HG02884 (cell line): ENCODE results near the gene SYCP3.

Source experiments
- ATAC-seq: cut with Tn5 transposase; IDR thresholded peaks from one replicate; pipeline ENCODE4 v1.9.1; 2021; ENCODE audit warnings: mild to moderate bottlenecking, moderate library complexity; ENCODE audit not compliant: unreplicated experiment

SYCP3 gene

GRCh38 chr12:101714877-101715444 lies 24.3 kb downstream of the SYCP3 start:
- no peak for ATAC-seq

DNA sequence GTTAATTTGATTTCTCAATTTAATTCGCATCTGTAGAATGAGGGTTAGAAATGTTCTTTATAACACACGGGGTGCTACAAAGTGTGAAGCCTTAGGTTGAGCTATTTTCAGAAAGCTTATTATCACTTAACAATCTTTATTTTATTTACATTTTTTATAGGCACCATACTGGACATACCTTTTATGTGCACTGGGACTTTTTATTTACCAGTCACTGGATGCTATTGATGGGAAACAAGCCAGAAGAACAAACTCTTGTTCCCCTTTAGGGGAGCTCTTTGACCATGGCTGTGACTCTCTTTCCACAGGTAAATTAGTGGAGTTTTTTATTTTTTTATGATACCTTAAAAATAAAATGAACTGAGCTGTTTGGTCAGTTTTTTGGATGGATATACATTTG lies 25.3 kb downstream of the SYCP3 start:
- no peak for ATAC-seq

GRCh38 chr12:101713059-101713682 lies 26.1 kb downstream of the SYCP3 start:
- no peak for ATAC-seq

DNA sequence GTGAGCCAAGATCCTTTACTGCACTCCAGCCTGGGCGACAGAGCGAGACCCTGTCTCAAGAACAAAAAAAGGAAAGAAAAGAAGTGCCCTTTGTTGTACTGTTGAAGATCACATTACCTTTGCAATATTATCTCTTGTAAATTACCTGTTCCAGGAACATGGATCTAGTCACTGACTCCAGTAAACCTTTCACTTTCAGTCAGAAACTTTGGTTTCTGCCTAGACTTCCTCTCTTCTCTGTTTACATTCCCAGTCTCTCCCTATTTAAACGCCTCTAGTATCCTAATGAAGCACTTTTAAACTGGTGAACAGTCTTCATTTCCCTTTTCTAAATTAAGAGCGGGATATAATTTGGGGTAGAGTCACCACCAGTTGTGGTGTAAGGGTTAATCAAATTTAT lies 29.0 kb downstream of the SYCP3 start:
- no peak for ATAC-seq

DNA sequence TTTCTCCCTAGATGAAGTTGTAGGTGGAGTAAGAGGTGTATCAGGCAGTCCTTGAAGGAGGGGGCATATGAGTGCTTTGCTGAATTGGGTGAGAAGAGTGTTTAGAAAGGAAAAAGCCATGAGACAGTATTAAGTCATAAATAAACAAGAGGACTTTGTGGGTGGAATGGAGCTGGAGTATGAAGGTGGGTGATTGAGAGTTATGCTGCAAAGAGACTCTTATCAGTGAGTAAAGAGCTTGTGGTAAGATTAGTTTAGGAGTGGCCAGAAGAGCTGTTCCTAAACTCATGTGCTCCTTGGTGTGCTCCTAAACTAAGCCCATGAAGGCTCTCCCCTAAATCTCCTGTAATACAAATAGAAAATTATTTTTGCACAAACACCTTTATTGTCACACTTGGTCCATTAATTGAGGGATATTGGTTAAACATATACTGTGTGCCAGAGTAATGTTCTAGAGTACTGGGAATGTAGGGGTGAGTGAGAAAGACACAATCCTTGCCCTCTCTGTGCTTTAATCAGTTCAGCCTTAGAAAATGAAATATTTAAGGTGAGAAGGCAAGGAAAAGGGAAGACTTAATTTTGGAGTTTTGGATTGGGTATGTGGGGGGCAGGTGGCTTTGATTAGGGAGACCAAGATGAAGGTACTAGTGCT lies 32.0 kb downstream of the SYCP3 start:
- ATAC-seq: no peak

DNA sequence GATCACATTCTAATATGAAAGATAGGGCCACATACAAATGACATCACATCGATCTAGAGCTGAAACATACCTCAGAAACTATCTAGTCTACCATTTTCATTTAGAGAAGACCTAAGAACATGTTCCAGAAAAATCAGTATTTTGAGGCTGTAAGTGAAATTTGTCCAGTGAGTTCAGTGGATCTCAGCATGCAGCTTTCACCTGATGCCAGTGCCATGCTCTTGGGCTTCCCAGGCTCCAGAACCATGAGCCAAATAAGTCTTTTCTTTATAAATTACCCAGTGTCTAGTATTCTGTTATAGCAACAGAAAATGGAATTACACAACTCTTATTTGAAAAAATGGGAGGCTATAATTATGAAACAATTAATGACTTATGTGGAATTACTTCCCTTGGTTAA lies 32.9 kb downstream of the SYCP3 start:
- ATAC-seq: no peak

- no peak for ATAC-seq
Observed at GRCh38 chr12:101703487-101703886, 35.8 kb downstream of the SYCP3 start.

DNA sequence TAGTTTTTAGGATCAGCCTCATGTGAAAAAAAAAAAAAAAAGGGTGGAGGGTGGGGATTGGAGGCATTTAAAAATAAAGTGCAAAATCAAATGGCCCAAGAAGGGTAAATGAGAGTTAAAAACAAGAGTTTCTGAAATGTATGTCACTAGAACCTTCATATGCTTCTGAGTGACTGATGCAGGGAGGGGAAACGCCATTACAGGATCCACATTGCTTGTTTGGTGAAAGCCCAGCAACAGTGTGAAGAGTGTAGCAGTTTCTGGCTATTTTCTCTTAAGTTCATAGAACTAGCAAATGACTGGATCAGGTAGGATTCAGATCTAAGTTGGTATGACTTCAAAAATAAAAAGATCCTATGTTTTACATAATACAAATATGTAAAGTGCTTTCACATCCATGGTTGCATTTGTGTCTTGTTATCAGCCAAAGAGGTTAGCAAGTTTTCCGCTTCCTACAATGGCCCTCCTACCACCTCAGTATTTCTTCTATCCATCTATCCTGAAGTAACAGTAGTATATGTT lies 38.9 kb downstream of the SYCP3 start:
- ATAC-seq: no peak

- ATAC-seq: no peak
Observed at GRCh38 chr12:101698800-101699347, 40.4 kb downstream of the SYCP3 start.

DNA sequence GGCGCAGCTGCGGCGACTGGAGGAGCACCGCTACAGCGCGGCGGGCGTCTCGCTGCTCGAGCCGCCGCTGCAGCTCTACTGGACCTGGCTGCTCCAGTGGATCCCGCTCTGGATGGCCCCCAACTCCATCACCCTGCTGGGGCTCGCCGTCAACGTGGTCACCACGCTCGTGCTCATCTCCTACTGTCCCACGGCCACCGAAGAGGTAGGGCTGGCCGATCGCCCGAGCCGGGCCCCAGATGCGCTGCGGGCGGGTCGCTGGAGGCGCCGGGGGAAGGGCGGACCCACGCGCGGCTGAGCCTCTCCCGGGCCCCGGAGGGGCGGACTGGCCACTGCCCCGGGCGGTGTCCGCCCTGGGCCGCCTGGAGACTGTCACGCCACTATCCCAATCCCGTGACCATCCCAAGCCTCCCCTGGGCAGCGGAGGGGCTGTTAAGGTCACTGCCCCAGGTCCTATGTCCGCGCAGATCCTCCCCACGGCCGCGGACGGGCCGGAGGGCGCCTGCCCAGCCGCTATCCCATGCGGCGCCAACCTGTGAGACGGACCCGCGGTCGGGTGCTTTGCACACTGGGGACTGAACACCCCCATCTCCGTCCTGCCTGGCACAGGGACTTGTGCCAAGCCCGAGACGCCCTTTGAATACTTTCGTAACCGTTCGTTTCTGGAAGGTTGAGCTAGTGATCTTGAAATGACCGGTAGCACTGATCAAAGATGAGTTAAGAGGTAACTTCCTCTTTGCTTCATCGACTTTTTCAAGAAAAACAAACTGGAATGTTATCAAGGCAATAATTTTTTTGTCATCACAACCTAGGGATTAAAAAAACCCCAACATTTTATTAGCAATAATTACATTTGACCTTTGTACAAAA lies 41.1 kb downstream of the SYCP3 start:
- peak; percentile 19 for ATAC-seq

DNA sequence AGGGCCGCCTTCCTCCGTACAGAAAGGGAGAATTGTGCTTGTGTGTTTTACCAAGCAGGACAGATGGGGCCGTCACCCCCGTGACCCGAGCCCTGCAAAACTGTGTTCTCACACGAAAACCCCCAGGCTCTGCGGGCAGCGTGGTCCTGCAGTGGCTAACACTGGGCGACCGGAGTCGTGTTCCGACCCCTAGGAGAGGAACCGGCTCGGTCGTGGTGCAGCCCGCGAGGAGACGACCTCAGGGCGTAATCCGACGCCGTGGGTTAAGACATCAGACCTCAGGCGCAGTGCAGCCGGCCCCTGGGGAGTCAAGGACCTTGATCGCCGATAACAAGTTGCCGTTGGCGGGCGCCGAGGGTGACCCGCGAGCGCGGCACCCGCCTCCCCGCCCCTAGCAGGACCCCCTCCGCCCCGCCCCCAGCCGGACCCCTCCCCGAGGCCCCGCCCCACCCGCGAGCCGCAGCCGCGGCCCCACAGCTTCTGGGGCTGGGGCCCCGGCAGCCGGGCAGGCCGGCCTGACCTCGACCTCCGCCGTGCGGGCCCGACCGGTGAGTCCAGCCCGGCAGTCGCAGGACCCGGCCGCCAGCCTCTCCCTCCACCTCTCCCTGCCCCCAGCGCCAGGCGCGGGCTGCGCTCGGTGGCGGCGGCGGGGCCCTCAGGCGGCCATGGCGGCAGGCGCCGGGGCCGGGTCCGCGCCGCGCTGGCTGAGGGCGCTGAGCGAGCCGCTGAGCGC lies 41.9 kb downstream of the SYCP3 start, which contains the start of gene CHPT1:
Gene CHPT1, plus strand, starts transcription at position 444 of the 733 bp plus-strand sequence. Its CDS starts 222 bp downstream, at position 666.
- ATAC-seq: peak; percentile 59

DNA sequence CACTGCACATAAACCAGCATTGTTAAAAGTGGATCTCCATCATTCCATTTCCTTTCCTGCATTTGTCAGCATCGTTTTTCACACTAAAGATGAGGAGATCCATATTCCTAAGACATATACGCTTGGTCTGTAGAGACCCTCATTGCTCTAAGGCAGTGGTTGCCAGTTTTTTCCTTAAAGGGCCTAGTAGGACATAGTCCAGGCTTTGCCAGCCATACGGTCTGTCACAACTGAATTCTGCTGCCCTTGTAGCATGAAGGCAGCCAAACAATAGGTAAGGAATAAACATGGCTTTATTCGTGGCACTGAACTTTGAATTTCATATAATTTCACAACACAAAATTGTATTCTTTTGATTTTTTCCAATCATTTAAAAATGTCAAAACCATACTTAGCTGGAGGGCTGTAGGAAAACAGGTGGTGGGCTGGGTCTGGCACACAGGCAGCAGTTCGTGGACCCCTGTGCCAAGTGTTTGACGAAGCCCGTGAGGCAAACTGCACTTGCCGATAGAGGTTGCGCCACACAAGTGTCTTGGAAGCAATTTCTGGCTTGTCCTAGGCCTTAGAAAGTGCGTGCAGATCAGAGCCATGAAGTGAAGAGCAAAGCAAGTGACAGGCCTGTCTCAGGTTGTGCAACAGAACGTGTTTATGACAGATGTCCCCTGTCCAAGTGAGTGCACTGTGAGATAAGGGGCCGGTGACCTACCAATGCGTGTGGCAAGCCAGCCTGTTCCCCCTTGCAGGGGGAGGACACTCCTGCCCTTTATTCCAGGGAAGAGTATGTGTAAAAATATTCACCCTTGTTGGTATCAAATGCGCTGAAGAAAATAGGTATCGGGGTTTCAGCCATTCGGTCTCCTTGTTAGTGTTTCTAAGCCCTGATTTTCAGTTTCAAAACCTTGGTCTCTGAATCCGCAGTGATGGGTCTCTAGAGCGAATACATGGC lies 42.7 kb downstream of the SYCP3 start:
- ATAC-seq: no peak

DNA sequence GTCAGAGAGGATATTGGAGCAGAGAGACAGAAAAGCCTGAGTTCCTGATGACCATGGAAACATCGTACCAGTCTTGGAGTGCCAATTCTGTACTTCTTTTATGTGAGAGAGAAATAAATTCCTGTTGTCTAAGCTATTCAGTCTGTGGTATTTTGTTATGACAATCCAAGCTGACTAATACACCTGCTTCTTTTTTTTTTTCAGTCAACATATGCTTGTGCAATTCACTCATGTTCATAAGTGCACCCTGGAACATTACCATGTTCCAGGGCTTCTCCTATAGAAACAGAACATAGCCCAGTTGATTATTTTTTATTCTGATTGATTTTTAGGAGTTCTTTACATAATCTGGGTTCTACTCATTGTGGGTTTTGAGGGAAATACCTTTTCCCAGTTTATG lies 43.6 kb downstream of the SYCP3 start:
- no peak for ATAC-seq

GRCh38 chr12:101694986-101695385 lies 44.3 kb downstream of the SYCP3 start:
- no peak for ATAC-seq

DNA sequence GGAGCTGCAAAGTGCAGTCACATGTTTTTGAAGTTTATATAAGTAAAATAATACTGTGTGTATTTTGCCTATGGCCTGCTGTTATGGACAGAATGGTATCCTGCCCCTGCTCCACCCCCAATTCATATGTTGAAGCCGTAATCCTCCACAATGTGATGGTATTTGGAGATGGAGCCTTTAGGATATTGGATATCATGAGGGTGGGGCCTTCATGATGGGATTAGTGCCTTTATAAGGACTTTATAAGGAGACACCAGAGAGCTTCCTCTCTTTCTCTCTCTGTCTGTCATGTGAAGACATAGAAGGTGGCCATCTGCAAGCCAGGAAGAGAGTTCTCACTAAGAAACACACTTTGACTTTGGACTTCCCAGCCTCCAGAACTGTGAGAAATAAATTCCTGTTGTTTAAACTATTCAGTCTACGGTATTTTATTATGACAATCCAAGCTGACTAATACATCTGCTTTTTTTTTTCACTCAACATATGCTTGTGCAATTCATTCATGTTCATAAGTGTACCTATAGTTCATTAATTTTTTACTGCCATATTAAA lies 44.9 kb downstream of the SYCP3 start:
- no peak for ATAC-seq

- no peak for ATAC-seq
Observed at GRCh38 chr12:101691503-101692096, 47.7 kb downstream of the SYCP3 start.

GRCh38 chr12:101690544-101691098 lies 48.6 kb downstream of the SYCP3 start:
- no peak for ATAC-seq

- no peak for ATAC-seq
Observed at GRCh38 chr12:101686176-101686575, 53.1 kb downstream of the SYCP3 start.
